HG03139 (cell line): ENCODE results near the gene RNU1-3.
A peak's percentile ranks its signal among the peaks of the same experiment; 100 is the strongest.
"Not testable (repeated sequence)": the region's sequence is repeated elsewhere in the genome, so short reads cannot be mapped to it uniquely, and the experiment has no call there.

Experiments used
- ATAC-seq: cut with Tn5 transposase; IDR thresholded peaks from one replicate; pipeline ENCODE4 v1.9.1; 2021; ENCODE audit not compliant: unreplicated experiment

Gene RNU1-3

DNA sequence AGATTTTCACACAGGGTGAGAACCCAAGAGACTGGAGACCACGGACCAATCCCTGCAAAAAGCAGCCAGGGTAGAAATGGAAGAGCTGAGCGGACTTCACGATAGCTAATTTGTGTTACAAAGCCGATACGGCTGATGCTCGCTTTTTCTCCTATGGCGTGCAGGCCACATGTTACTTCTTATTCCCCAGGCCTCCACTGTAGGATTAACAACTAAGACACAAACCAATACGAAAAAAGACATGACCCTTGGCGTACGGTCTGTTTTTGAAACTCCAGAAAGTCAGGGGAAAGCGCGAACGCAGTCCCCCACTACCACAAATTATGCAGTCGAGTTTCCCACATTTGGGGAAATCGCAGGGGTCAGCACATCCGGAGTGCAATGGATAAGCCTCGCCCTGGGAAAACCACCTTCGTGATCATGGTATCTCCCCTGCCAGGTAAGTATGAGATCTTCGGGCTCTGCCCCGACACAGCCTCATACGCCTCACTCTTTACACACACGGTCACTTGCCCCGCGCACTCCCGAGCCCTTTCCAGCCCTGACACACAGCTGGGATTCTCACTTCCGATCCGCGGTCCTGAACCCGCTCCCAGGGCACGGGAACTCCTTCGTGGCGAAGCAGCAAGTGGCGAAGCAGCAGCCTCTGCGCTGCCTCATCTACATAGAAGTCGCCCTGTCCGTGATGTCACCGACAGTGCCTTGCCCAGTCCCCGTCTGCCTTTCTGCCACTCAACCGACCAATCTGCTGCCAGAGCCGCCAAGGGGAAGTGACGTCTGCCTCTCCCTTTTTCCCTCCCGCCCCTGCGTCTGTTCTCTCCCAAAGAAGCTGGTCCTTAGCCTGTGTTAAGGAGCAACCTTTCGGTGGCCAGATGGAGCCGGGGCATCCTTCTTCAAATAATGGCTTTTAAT is at the start of gene RNU1-3:
RNU1-3 (minus strand) TSS at position 447 of the 912 bp plus-strand sequence.
- ATAC-seq = peak; percentile 86

DNA sequence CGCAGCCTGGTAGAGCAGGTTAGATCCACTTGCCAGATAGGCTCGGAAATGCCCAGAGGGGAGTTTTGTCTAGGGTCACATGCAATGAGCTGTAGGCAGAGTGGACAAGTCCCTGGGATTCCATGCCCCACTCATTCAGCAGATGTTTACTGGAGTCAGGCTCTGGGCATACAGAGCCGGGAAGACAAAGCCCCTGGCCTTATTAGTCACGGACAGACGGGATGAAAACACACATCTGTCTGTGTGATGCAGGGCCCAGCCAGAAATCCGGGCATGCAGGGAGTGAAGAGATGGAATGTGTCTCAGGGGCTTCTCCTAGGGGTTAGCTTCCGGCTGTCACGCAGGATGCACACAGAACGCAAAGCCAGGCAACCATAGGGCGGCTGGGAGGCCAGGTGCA is 46.7 kb upstream of the RNU1-3 start:
- not testable (repeated sequence) for ATAC-seq

DNA sequence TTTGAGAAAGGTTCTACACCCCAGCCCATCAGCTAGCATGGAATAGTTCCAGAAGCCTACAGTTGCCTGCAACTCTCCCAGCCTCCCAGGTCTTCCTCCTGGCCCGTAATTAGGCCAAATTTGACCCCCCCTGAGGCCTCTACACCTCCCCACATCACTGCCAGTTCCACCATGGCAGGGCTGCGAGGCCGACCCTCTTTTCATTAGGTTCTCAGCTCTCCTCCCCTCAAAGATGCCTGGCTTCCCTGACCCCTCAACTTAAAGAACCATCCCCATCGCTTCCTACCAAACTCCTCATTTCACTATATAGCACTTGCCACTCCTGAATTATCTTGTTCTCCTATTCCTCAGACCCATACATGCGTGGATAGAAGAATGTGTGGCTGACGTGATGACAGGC is 46.2 kb upstream of the RNU1-3 start:
- ATAC-seq = not testable (repeated sequence)

DNA sequence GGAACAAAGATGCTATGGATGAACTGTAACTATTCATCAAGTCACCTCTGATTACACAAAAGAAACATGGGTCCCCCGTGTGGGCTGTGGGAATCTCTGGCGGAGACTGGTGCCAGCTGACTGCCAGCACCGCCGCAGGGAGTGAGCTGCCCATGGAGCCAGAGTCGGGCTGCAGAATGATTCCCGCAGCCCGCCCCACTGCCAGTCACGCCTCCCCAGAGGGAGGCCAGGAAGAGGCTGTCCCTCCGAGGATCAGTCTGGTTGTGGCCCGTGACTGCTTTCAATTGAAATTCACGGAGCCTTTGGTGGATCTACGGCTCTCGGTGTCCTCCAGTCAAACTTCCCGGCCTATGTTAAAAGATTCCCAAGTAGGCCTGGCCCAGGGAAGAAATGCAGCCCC is 45.8 kb upstream of the RNU1-3 start:
- not testable (repeated sequence) for ATAC-seq

DNA sequence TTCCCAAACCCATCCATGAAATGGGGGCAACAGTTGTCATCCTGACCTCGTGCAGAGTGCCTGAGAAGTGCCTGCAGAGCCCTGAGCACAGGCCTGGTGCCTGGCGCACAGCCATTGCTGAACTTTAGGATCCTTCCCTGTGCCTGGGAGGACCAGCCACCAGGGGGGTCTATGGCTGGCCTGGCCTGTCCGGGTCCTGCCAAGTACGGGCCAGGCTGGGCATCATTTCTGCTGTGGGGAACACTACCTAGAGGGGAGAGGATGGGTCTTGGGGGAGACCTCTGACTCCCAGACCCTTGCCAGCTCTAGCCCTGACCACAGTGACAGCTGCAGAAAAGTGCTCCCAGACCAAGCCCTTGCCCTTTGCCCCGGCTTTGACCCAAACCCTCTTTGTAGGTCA is 45.4 kb upstream of the RNU1-3 start:
- ATAC-seq = not testable (repeated sequence)

DNA sequence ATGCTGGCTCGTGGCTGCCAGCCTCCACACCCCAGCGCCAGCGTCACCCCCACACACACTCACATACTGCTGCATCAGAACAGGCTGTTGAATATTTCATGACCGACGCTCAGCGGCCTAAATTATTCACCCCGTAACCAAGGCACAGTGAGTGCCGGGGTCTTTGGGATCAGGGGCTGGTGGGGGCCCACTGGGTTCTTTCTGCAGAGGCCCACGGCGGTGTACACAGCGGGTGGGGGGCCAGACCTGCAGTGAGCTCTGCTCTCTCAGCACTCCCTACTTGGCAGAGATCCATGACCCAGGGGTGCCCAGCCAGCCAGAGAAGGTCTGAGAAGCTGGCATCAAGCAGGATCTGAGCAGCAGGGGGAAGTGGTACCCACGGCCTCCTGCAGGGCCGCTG is 43.9 kb upstream of the RNU1-3 start:
- not testable (repeated sequence) for ATAC-seq

DNA sequence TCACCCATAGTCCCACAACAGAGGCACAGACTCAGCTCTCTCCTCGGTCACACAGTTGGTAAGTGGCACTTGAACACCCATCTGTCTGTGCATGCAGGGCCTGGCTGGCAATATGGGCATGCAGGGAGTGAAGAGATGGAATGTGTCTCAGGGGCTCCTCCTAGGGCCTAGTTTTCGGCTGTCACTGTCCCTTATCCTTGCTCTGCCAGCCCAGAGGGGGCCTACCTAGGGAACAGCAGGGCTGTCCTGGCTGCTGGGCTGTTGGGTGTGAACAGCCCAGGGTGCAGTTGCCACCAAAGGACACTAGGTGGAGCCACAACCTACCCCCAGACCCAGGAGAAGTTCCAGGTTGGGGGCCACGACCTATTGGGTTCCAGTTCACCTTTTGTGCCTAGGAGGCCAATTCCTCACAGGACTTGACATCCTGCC is 42.9 kb upstream of the RNU1-3 start:
- ATAC-seq = not testable (repeated sequence)

DNA sequence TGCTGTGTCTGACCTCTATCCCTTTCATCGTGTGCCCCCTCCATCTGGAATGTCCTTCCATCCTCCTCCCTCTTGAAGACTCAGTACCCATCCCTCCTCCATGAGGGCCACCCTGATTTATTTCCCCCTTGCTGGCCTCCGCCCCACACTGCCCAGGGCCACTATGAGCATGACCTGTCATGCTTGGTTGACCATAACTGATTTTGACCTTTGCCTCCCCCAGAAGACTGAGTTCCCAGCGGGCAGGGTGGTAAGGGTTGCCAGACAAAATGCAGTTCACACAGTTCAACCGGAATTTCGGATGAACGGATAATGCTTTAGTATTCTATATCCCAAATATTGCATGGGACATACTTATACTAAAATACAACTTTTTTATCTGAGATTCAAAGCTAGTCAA is 42.0 kb upstream of the RNU1-3 start:
- not testable (repeated sequence) for ATAC-seq

DNA sequence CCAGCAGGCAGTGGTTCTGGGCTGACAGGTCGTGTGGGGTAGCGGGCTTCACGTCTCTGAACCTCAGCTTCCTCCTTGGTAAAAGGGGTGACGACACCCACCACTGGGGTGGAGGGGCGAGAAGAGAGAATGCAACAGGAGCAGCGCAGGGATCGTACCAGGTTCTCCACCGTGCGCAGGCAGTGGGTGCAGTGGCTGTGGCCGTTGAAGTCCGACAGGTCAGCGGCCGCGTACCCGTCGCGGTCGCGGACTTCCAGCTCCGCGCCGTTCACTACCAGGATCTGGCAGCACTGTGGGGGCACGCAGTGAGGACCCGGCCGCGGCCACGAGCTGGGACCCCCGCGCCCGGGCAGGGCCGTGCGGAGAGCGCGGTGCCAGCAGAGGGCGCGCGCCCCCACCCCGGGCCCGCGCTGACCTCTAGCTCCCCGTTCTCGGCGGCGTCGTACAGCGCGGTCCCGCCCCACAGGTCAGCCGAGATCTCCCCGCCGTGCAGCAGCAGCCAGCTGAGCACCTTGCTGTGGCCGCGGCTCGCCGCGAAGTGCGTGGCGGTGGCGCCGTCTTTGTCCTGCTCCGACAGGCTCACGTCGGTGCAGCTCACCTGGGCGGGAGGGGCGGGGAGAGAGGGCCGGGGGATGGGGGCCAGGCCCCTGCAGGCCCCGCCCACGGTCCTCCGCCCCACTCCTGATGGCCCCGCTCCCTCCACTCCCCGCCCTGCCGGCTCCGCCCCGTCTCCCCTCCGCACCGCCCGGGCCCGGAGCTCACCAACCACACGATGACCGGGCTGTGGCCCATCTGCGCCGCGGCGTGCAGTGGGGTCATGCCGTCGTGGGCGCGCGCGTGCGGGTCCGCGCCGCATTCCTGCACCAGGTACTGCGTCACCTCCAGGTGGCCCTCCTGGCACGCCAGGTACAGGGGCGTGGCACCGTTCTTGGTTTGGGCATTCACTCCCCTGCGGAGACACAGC is 40.7 kb upstream of the RNU1-3 start:
- ATAC-seq = not testable (repeated sequence)

DNA sequence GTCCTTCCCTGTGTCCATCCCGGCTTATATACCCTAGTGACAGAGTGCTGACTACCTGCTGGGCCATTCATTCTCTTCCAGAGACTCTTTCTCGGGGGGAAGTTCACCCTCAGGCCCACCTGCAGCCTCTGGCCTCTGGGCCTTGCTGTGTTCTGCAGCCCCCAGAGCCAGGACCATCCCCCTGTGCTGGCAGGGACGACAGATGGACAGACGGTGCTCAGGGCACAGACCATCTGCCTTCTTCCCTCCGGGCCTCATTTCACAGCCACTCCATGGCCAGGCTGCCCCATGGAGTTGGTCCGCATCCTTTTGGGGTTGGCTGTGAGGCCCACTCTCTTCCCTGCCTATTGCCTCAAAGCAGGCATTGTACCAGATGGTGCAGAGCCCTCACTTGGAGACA is 39.6 kb upstream of the RNU1-3 start:
- not testable (repeated sequence) for ATAC-seq

DNA sequence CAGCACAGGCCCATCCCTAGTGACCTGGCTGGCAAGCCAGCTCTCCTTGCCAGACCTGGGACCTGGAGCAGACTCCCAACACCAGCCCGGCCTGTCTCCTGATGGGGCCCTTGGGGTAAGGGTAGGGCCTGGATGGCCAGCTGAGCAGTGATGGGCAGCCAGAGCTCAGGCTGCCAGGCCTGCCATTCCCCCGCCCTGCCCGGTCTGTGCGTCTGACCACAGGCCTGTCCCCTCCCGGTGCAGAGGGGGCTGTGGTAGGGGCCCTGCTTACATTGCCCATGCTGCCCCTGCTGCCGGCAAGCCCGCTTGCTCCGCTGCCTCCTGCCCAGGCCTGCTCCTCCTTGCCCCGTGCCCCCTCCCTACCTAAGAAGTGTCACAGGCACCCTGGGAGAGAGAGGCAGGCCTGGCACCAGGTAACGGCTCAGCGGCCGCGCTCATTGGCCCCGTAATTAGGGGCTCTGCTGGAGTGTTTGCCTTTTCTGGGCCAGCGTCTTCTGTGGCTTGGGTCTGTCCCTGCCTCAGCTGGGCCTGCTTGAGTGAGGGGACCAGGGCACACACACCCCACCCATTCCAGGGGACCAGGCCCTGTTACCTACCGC is 37.9 kb upstream of the RNU1-3 start:
- ATAC-seq = not testable (repeated sequence)

DNA sequence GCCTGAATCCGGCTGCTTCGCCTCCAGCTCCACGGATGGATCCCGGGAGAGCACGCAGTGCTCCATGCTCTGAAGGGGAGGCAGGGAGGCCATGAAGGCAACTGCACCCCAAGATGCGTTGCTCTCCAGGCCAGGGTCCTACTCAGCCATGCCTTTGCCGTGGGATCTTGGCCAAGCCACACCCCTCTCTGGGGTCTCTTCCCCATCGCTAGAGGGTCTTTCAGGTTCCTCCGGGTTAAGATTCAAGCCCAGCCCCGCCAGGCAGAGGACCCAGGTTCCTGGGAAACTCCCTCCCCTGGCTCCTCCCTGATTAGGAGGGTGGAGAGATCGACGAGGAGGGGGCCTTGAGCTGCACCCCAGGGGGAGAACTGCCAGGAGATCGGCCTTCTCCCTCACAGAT is 37.3 kb upstream of the RNU1-3 start:
- not testable (repeated sequence) for ATAC-seq

DNA sequence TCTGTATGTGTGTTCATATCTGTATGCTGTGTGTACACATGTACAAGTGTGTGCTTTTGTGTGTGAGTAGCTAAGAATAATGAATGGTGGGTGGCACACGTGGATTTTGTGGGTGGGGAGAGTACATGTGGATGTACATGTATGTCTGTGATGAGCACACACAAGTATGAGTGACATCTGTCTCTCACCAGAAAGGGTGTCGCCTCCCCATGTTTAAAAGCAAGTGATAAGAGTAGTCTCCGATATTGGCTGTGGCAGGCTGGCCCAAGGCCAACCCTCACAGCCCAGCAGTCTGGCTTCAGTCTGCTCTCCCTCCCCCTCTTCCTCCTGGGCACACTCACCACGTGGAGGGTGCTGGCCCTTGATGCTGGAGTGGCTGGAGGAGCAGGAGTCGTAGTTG is 36.9 kb upstream of the RNU1-3 start:
- ATAC-seq = not testable (repeated sequence)

DNA sequence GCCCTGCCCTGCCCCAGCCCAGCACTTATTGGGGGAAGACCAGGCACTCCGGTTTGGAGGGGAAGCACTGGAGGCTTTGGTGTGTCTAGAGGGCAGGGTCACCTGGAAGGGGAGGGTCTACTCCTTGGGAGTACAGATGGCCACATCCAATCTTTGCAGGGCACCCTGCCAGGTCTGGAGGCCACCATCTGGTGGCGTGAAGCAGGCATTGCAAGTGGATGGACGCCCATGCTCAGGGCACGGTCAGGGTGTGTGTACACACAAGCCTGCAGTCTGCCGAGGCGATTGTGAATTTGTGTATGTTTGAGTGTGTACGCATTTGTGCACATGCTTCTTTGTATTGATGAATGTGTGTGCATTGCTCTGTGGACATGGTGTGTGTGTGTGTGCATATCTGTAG is 36.4 kb upstream of the RNU1-3 start:
- not testable (repeated sequence) for ATAC-seq

DNA sequence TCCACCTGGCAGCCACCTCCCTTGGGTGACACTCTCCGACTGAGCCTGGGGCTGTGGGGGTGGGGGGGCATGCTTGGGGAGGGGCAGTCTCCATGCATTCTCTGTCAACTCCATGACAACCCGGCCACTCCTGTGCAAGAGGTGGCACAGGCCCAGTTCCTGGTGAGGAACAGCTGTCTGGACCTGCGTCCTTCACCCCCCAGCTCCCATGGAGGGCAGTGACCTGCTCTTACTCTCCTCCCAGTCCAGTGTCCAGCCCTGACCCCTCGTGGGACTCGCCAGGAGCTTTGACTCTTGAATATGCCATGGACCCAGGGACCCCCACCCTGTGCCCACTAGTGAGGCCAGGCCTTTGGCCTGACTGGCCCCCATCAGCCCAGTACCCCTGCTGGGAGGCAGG is 35.5 kb upstream of the RNU1-3 start:
- ATAC-seq = not testable (repeated sequence)

DNA sequence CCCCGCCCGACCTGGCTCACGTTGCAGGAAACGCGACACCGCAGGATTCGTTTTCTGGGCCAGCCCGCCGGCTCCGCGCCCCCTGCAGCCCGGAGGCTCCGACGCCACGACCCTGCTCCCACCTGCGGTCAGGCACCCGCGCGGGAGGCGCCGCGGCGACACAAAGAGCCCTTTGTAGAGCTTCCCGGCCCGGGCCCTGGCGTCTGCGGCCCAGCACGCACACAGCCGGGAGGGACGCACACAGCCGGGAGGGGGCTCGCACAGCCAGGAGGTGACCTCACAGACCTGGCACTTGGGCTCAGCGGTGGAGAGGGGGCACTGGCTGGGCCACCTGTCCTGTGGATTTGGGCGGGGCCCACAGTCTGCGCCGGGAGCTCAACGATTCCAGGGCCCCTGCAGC is 34.4 kb upstream of the RNU1-3 start:
- not testable (repeated sequence) for ATAC-seq

DNA sequence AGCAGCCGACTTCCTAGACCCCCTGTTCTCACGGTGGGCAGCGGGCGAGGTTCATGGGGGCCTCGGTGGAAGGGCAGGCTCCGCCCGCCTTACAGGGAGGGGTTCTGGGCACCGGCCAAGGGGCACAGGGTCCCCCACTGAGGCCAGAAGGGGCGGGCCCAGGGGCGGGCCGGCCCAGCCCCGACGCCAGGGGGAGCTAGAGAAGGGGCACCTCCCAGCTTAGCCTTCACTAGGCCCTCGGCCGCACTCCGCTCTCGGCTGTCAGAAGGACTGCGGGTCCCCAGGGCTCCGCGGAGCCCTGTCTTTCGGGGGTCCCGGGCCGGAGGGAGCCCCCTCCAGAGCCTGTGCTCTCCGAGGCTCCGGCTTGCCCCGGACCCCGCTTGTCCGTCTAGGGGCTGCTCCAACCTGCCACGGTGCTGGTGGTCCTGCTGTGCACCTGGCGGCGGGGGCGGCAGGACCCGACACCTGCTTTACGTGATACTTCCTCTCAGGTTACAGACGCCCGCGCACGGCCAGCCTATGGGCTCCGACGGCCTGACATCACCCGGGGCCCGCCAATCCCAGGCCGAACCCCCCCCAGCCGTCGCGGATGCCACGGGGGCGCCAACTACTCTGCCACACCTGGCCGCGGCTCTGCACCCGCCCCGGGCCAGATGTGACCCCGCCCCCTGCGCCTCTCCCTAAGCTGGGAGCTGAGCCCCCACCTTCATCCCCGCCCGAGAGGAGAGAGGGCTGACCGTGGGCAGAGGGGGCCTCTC is 33.6 kb upstream of the RNU1-3 start:
- not testable (repeated sequence) for ATAC-seq

DNA sequence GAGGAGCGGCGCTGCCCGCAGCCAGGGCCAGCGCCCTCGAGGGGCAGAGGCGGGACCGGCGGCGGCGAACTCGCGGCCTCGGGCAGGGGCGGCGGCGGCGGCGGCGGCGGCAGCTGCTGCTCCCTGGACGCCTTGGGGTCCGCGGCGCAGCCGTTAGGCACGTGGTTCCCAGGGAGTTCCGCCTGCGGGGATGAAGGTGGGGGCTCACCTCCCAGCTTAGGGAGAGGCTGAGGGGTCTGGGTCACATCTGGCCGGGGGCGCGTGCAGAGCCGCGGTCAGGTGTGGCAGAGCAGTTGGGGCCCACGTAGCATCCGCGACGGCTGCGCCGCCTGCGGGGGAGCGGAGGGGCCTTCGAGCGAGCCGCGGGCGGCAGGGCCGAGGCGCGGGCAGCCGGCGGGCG is 32.7 kb upstream of the RNU1-3 start:
- not testable (repeated sequence) for ATAC-seq

DNA sequence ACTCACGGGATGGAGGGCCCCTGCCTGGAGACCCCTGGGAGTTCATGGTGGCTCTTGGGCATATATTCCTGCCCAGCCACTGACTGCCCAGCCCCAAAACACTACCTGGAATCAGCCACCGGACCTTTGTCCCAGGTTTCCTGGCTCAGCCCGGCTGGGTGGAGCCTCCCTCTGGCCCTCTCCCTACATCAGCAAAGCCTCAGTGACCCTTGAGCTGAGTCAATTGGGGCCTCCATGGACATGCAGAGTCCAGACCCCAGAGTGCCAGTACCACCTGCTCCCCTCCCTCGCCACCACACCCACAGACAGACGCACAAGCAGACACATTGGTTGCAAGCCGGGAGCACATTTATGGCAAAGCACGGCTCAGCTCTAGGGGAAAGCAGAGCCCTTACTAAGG is 30.4 kb upstream of the RNU1-3 start:
- ATAC-seq = not testable (repeated sequence)

DNA sequence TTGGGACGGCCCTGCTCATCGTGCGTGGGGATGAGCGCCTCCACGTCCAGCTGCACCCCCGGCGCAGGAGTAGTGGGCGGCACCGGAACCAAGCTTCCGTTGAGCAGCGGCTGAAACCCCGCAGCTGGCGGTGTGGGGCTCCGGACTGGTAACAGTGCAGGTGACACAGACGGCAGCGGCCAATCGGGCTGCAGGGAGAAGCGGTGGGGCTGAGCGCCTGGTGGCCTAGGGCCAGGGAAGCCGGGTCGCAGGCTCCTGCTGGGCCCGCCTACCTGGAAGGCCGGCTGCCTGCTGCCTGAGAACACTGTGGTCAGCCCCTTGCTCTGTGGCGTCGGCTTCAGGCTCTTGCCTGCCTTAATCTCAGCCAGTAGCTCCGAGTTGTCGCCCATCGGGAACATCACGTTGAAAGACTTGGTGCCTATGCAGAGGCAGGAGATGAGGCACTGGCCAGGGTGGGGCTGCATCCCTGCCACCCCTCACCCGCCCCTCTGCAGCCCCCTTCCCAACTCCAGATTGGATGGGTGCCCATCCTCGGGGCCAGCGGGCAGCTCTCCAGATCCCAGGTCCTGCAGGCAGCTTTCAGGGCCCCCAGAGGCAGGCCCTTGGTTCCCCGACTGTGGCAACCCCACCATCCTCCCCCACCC is 29.9 kb upstream of the RNU1-3 start:
- not testable (repeated sequence) for ATAC-seq
